Measurements from ENCODE around the gene ADGRE3. TPM values are rescaled to one million over a fixed set of nuclear protein-coding genes. Genes with fewer than 3 reads are reported as not detected.
A peak's percentile ranks its signal among the peaks of the same experiment; 100 is the strongest.
"Not testable (repeated sequence)": the region's sequence is repeated elsewhere in the genome, so short reads cannot be mapped to it uniquely, and the experiment has no call there.

ADGRE3 gene
- total and polyA plus RNA-seq, 5 donors from 2014 or later: not detected

DNA sequence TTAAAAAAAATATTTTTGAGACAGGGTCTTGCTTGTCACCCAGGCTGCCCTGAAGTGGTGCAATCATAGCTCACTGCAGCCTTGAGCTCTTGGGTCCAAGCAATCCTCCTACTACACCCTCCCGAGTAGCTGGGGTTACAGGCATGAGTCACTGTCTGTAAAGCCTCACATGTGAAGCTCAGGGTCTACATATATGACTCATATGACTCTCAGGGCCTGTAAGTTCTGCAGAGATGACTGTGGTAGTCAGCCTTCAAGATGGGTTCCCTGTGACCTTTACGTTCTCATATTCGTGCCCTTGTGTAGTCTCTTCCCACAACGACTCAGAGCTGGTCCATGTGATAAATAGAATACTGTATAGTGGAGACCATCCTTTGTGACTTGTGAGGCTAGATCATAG is 85.2 kb downstream of the ADGRE3 start:
- H3K4me1 Mint-ChIP-seq; H3K9me3 ChIP-seq (ENCODE audit: control insufficient read depth in 2 of 2, low read length in 2 of 2); H3K27ac ChIP-seq (ENCODE audit: insufficient read depth, low read length, poor library complexity, severe bottlenecking); H3K36me3 Mint-ChIP-seq; H3K36me3 ChIP-seq (ENCODE audit: control insufficient read depth, insufficient read depth, low read length); H3K27ac Mint-ChIP-seq; H3K4me1 ChIP-seq (ENCODE audit: control insufficient read depth, insufficient read depth, low read length, poor library complexity, severe bottlenecking); H3K4me3 Mint-ChIP-seq; H3K9me3 Mint-ChIP-seq; H3K27me3 Mint-ChIP-seq; H3K4me3 ChIP-seq (ENCODE audit: low read depth, low read length); H3K27me3 ChIP-seq (ENCODE audit: control insufficient read depth, insufficient read depth, low read length): not testable (repeated sequence)
- DNase-seq (peak in 1 of 3 donors; percentile 26), ATAC-seq (ENCODE audit: low read depth in 2 of 2) (peak; percentile 48 to 60)

- H3K27ac Mint-ChIP-seq; H3K27ac ChIP-seq (ENCODE audit: insufficient read depth, low read length, poor library complexity, severe bottlenecking); H3K4me3 Mint-ChIP-seq; H3K4me1 ChIP-seq (ENCODE audit: control insufficient read depth, insufficient read depth, low read length, poor library complexity, severe bottlenecking); H3K9me3 ChIP-seq (ENCODE audit: control insufficient read depth in 2 of 2, low read length in 2 of 2); H3K27me3 Mint-ChIP-seq; H3K4me3 ChIP-seq (ENCODE audit: low read depth, low read length); H3K9me3 Mint-ChIP-seq; H3K4me1 Mint-ChIP-seq; H3K36me3 ChIP-seq (ENCODE audit: control insufficient read depth, insufficient read depth, low read length); H3K36me3 Mint-ChIP-seq; H3K27me3 ChIP-seq (ENCODE audit: control insufficient read depth, insufficient read depth, low read length): not testable (repeated sequence)
- DNase-seq: peak in 1 of 3 donors; percentile 46
- ATAC-seq (ENCODE audit: low read depth in 2 of 2): peak; percentile 81 to 85
Measured at GRCh38 chr19:14585187-14585586, 89.5 kb downstream of the ADGRE3 start.

- DNase-seq; H3K4me1 ChIP-seq (ENCODE audit: control insufficient read depth, insufficient read depth, low read length, poor library complexity, severe bottlenecking); ATAC-seq (ENCODE audit: low read depth in 2 of 2); H3K27ac ChIP-seq (ENCODE audit: insufficient read depth, low read length, poor library complexity, severe bottlenecking); H3K36me3 Mint-ChIP-seq; H3K27ac Mint-ChIP-seq; H3K27me3 Mint-ChIP-seq; H3K9me3 ChIP-seq (ENCODE audit: control insufficient read depth in 2 of 2, low read length in 2 of 2); H3K27me3 ChIP-seq (ENCODE audit: control insufficient read depth, insufficient read depth, low read length); H3K9me3 Mint-ChIP-seq; H3K4me1 Mint-ChIP-seq; H3K36me3 ChIP-seq (ENCODE audit: control insufficient read depth, insufficient read depth, low read length); H3K4me3 ChIP-seq (ENCODE audit: low read depth, low read length): not testable (repeated sequence)
- peak overlapping the region in 1 of 4 donors; percentile 38 for H3K4me3 Mint-ChIP-seq
Measured at GRCh38 chr19:14584372-14584771, 90.3 kb downstream of the ADGRE3 start.

DNA sequence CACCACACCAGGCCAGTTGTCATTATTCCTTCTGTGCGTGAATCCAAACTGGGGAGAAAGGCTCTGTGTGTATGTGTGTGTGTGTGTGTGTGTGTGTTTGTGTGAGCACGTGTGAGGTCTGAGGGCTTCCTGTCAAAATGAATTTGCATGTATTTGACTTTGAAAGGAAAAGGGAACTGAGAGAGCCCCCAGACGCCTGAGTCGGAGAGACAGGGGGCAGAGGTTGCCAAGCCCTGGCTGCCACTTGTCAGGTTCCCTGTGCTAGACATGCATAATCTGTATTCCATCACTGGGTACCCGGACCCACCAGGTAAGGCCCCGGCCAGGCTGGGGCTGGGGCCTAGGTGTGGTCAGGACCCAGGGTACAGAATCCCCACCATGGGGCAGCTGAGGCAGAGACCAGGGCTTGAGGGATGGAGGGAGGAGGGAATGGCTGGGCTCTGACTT is 91.7 kb downstream of the ADGRE3 start, which contains the start of gene CLEC17A:
Gene CLEC17A (plus strand): TSS at position 191 of the 447 bp plus-strand sequence. CDS start 77 bp downstream, at position 268.
- DNase-seq (no peak), ATAC-seq (ENCODE audit: low read depth in 2 of 2) (no peak)
- Mint-ChIP-seq H3K4me3 (no peak within 1 kb of the TSS), H3K36me3 (no peaks in the 10 kb centered on the region), H3K9me3 (no peaks in the 10 kb centered on the region), H3K27me3 (no peaks in the 10 kb centered on the region), H3K4me1 (peaks cover 0 to 3% (median under 1%) of the 10 kb centered on the region in 4 donors), H3K27ac (peak within 1 kb of the TSS in 1 of 3 donors; percentile 56)
- Histone ChIP-seq H3K27me3 (ENCODE audit: control insufficient read depth, insufficient read depth, low read length) (no peaks in the 10 kb centered on the region), H3K27ac (ENCODE audit: insufficient read depth, low read length, poor library complexity, severe bottlenecking) (no peak within 1 kb of the TSS), H3K36me3 (ENCODE audit: control insufficient read depth, insufficient read depth, low read length) (no peaks in the 10 kb centered on the region), H3K4me1 (ENCODE audit: control insufficient read depth, insufficient read depth, low read length, poor library complexity, severe bottlenecking) (no peaks in the 10 kb centered on the region), H3K4me3 (ENCODE audit: low read depth, low read length) (no peak within 1 kb of the TSS), H3K9me3 (ENCODE audit: control insufficient read depth in 2 of 2, low read length in 2 of 2) (no peaks in the 10 kb centered on the region)

DNA sequence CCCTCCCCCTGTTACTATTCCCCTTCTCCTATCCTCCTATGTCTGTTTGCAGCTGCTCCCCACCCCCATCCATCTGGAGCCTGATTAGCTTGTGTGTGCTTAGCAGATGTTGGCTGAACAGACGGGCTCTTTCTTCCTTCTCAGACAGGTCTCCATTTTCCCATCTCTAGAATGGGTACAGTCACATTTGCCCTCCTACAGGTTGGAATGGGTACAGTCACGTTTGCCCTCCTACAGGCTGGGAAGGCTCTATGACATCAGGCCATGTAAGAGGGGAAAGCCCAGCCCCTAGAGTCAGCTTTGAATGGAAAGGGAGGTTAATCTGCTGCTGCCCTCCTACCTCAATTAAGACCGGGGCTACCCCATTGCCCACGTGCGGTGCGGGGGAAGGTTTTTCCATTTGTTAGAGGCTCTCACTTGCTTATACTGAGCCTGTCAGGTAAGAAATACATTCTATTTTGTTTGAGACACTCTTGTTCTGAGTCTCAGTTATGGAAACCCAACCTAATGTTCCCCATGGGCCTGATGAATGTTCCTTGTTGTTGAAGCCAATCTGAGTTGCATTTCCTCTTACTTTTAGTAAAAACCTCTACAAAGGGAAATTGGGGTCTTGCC is 93.9 kb downstream of the ADGRE3 start:
- H3K9me3 Mint-ChIP-seq: no peaks in the 10 kb centered on the region
- no peaks in the 10 kb centered on the region for H3K36me3 ChIP-seq (ENCODE audit: control insufficient read depth, insufficient read depth, low read length)
- no peaks in the 10 kb centered on the region for H3K27me3 ChIP-seq (ENCODE audit: control insufficient read depth, insufficient read depth, low read length)
- H3K9me3 ChIP-seq (ENCODE audit: control insufficient read depth in 2 of 2, low read length in 2 of 2): no peaks in the 10 kb centered on the region
- H3K27ac ChIP-seq (ENCODE audit: insufficient read depth, low read length, poor library complexity, severe bottlenecking): no peak overlapping the region
- H3K4me3 ChIP-seq (ENCODE audit: low read depth, low read length): no peak overlapping the region
- DNase-seq: no peak
- no peaks in the 10 kb centered on the region for H3K27me3 Mint-ChIP-seq
- H3K4me1 Mint-ChIP-seq: peaks cover 0 to 3% (median under 1%) of the 10 kb centered on the region in 4 donors
- no peak overlapping the region for H3K4me3 Mint-ChIP-seq
- H3K4me1 ChIP-seq (ENCODE audit: control insufficient read depth, insufficient read depth, low read length, poor library complexity, severe bottlenecking): no peaks in the 10 kb centered on the region
- no peak for ATAC-seq (ENCODE audit: low read depth in 2 of 2)
- no peak overlapping the region for H3K27ac Mint-ChIP-seq
- H3K36me3 Mint-ChIP-seq: no peaks in the 10 kb centered on the region

DNA sequence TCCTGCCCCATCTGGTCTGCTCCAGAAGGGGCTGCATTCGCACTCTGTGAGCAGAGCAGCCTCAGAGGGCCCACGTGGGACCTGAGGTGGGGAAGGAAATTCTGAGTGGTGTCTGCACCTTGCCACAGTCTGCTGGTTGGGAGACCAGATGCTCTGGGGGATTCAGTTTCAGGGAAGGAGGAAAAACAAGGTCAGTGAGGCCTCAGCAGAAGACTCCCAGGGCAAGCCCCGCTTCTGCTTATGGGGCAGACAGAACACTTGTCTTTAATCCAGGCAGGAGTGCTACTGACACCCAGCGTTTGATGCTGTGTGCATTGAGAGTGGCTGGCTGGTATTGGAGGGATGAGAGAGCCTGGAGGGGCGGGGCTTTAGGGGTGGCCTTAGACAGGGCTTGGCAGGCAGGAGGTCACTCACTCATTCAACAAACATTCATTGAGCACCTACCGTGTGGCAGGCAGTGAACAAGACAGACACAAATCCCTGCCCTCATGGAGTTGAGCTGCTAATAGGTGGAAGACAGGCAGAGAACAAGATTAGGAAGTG is 96.7 kb downstream of the ADGRE3 start:
- peaks cover 6% of the 10 kb centered on the region for H3K4me1 ChIP-seq (ENCODE audit: control insufficient read depth, insufficient read depth, low read length, poor library complexity, severe bottlenecking)
- no peak overlapping the region for H3K27ac ChIP-seq (ENCODE audit: insufficient read depth, low read length, poor library complexity, severe bottlenecking)
- DNase-seq (no peak), ATAC-seq (ENCODE audit: low read depth in 2 of 2) (no peak)
- no peaks in the 10 kb centered on the region for H3K36me3 ChIP-seq (ENCODE audit: control insufficient read depth, insufficient read depth, low read length)
- no peaks in the 10 kb centered on the region for H3K9me3 ChIP-seq (ENCODE audit: control insufficient read depth in 2 of 2, low read length in 2 of 2)
- Mint-ChIP-seq H3K36me3 (no peaks in the 10 kb centered on the region), H3K4me1 (peaks cover 5 to 10% (median 6%) of the 10 kb centered on the region in 4 donors), H3K27ac (peak overlapping the region in 1 of 3 donors; percentile 4), H3K9me3 (peaks cover 0 to 2% (median 0%) of the 10 kb centered on the region in 7 donors), H3K4me3 (no peak overlapping the region), H3K27me3 (no peaks in the 10 kb centered on the region)
- H3K27me3 ChIP-seq (ENCODE audit: control insufficient read depth, insufficient read depth, low read length): no peaks in the 10 kb centered on the region
- H3K4me3 ChIP-seq (ENCODE audit: low read depth, low read length): no peak overlapping the region

DNA sequence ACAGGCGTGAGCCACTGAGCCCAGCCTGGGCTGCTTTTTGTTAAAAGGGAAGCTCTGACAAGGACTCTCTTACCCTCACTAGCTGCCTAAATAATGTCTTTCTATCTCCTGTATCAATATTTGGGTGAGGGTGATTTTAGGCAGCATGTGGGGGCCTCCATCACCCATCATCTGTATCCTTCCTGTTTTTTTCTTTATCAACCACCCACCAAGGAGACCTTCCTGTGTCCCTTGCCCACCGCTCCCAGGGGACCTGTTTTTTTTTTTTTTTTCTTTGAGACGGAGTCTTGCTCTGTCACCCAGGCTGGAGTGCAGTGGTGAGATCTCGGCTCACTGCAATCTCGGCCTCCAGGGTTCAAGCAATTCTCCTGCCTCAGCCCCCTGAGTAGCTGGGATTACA is 97.4 kb downstream of the ADGRE3 start:
- H3K4me3 ChIP-seq (ENCODE audit: low read depth, low read length): no peak overlapping the region
- DNase-seq (no peak), ATAC-seq (ENCODE audit: low read depth in 2 of 2) (no peak)
- H3K9me3 ChIP-seq (ENCODE audit: control insufficient read depth in 2 of 2, low read length in 2 of 2): no peaks in the 10 kb centered on the region
- Mint-ChIP-seq H3K4me3 (no peak overlapping the region), H3K4me1 (peaks cover 5 to 10% (median 6%) of the 10 kb centered on the region in 4 donors), H3K9me3 (peaks cover 0 to 2% (median 0%) of the 10 kb centered on the region in 7 donors), H3K27me3 (no peaks in the 10 kb centered on the region), H3K27ac (peak overlapping the region in 1 of 3 donors; percentile 92), H3K36me3 (no peaks in the 10 kb centered on the region)
- H3K4me1 ChIP-seq (ENCODE audit: control insufficient read depth, insufficient read depth, low read length, poor library complexity, severe bottlenecking): peaks cover 7% of the 10 kb centered on the region
- no peaks in the 10 kb centered on the region for H3K36me3 ChIP-seq (ENCODE audit: control insufficient read depth, insufficient read depth, low read length)
- H3K27ac ChIP-seq (ENCODE audit: insufficient read depth, low read length, poor library complexity, severe bottlenecking): no peak overlapping the region
- no peaks in the 10 kb centered on the region for H3K27me3 ChIP-seq (ENCODE audit: control insufficient read depth, insufficient read depth, low read length)

- H3K27me3 ChIP-seq (ENCODE audit: control insufficient read depth, insufficient read depth, low read length): no peaks in the 10 kb centered on the region
- H3K4me3 ChIP-seq (ENCODE audit: low read depth, low read length): no peak overlapping the region
- H3K36me3 Mint-ChIP-seq: peaks cover 4% of the 10 kb centered on the region
- no peaks in the 10 kb centered on the region for H3K27me3 Mint-ChIP-seq
- DNase-seq: no peak
- H3K27ac Mint-ChIP-seq: no peak overlapping the region
- no peaks in the 10 kb centered on the region for H3K9me3 ChIP-seq (ENCODE audit: control insufficient read depth in 2 of 2, low read length in 2 of 2)
- H3K36me3 ChIP-seq (ENCODE audit: control insufficient read depth, insufficient read depth, low read length): no peaks in the 10 kb centered on the region
- no peak overlapping the region for H3K27ac ChIP-seq (ENCODE audit: insufficient read depth, low read length, poor library complexity, severe bottlenecking)
- no peak overlapping the region for H3K4me3 Mint-ChIP-seq
- H3K9me3 Mint-ChIP-seq: peaks cover 0 to 2% (median 0%) of the 10 kb centered on the region in 7 donors
- H3K4me1 Mint-ChIP-seq: peaks cover 5 to 17% (median 15%) of the 10 kb centered on the region in 4 donors
- H3K4me1 ChIP-seq (ENCODE audit: control insufficient read depth, insufficient read depth, low read length, poor library complexity, severe bottlenecking): peaks cover 14% of the 10 kb centered on the region
- ATAC-seq (ENCODE audit: low read depth in 2 of 2): no peak
Measured at GRCh38 chr19:14576363-14576762, 98.3 kb downstream of the ADGRE3 start.

Measured in CD4-positive, CD25-positive, alpha-beta regulatory T cell (primary cell).